ENCODE results near the gene SYT5. TPM values are rescaled to one million over a fixed set of nuclear protein-coding genes. Genes with fewer than 3 reads are reported as not detected.

Gene SYT5
- total RNA-seq, 1 donor from 2014 or later = 23.7 TPM

- Mint-ChIP-seq H3K27me3 (ENCODE audit: unreplicated experiment) (peaks cover 8% of the 10 kb centered on the region), H3K4me3 (ENCODE audit: unreplicated experiment) (no peak overlapping the region), H3K9me3 (ENCODE audit: unreplicated experiment) (peaks cover 8% of the 10 kb centered on the region), H3K36me3 (ENCODE audit: unreplicated experiment) (peaks cover 16% of the 10 kb centered on the region), H3K4me1 (ENCODE audit: low read depth, unreplicated experiment) (peaks cover 3% of the 10 kb centered on the region), H3K27ac (ENCODE audit: unreplicated experiment) (no peak overlapping the region)
- no peak for DNase-seq
- no peak for TF ChIP-seq CTCF (IDR thresholded peaks at IDR 0.05; ENCODE audit: partially characterized antibody, unreplicated experiment)
These were observed 44.1 kb upstream of the SYT5 start for GRCh38 chr19:55224038-55224665.

- Mint-ChIP-seq H3K4me3 (ENCODE audit: unreplicated experiment) (no peak overlapping the region), H3K27ac (ENCODE audit: unreplicated experiment) (no peak overlapping the region), H3K36me3 (ENCODE audit: unreplicated experiment) (peaks cover 16% of the 10 kb centered on the region), H3K27me3 (ENCODE audit: unreplicated experiment) (peaks cover 8% of the 10 kb centered on the region), H3K9me3 (ENCODE audit: unreplicated experiment) (peaks cover 8% of the 10 kb centered on the region), H3K4me1 (ENCODE audit: low read depth, unreplicated experiment) (peaks cover 3% of the 10 kb centered on the region)
- no peak for DNase-seq
- TF ChIP-seq CTCF (IDR thresholded peaks at IDR 0.05; ENCODE audit: partially characterized antibody, unreplicated experiment) = no peak
These were observed 43.4 kb upstream of the SYT5 start for GRCh38 chr19:55223291-55224037.

- Mint-ChIP-seq H3K9me3 (ENCODE audit: unreplicated experiment) (peaks cover 12% of the 10 kb centered on the region), H3K36me3 (ENCODE audit: unreplicated experiment) (peaks cover 24% of the 10 kb centered on the region), H3K27me3 (ENCODE audit: unreplicated experiment) (peaks cover 9% of the 10 kb centered on the region), H3K4me1 (ENCODE audit: low read depth, unreplicated experiment) (peaks cover 1% of the 10 kb centered on the region), H3K27ac (ENCODE audit: unreplicated experiment) (no peak overlapping the region), H3K4me3 (ENCODE audit: unreplicated experiment) (no peak overlapping the region)
- TF ChIP-seq CTCF (IDR thresholded peaks at IDR 0.05; ENCODE audit: partially characterized antibody, unreplicated experiment) = no peak
- DNase-seq = no peak
These were observed 40.4 kb upstream of the SYT5 start for GRCh38 chr19:55220525-55220924.

GRCh38 chr19:55216461-55217198 lies 36.5 kb upstream of the SYT5 start:
- Mint-ChIP-seq H3K4me1 (ENCODE audit: low read depth, unreplicated experiment) (peaks cover 1% of the 10 kb centered on the region), H3K27me3 (ENCODE audit: unreplicated experiment) (peaks cover 12% of the 10 kb centered on the region), H3K9me3 (ENCODE audit: unreplicated experiment) (peaks cover 16% of the 10 kb centered on the region), H3K27ac (ENCODE audit: unreplicated experiment) (peak overlapping the region; percentile 99), H3K4me3 (ENCODE audit: unreplicated experiment) (peak overlapping the region; percentile 96), H3K36me3 (ENCODE audit: unreplicated experiment) (peaks cover 25% of the 10 kb centered on the region)
- no peak for TF ChIP-seq CTCF (IDR thresholded peaks at IDR 0.05; ENCODE audit: partially characterized antibody, unreplicated experiment)
- peak; percentile 88 for DNase-seq

Data from glutamatergic neuron (in vitro differentiated cells).